ENCODE measurements around the gene GUCY2D.

Gene GUCY2D

DNA sequence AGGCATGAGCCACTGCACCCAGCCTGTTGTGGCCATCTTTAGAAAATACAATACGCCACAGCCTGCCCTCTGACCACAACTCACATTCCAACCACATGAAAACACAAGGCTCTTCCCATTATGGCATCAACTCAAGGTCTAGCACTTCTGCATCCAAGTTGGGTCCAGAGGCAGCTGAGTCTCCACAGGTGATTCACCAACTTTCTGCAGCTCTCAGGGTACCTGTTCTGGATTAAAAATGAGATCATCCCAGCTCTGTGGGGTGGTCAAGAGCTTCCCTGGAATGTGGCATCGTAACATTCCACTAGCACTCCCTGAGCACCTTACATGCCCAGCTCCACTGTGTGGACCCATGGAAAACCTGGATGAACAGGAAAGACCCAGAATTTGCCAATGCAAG, 9.9 kb upstream of the GUCY2D start:
- peak; percentile 50 for DNase-seq (ENCODE audit: low spot score)

DNA sequence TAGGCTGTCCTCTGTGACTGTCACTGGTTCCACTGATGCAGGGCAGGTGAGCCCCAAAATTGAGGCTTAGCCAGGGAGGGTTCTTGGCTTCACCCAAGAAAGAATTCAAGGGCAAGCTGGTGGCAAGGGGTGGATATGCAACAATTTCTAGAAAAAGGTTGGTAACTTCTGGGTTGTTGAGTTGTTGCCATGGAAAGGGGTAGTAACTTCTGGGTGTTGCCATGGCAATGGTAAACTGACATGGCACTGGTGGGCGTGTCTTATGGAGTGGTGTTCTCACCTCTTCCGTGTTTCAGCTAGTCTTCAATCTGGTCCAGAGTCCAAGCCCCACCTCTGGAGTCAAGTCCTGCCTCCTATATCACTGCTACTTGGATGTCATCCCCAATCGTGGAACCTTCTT, 9.5 kb upstream of the GUCY2D start:
- no peak for DNase-seq (ENCODE audit: low spot score)

DNA sequence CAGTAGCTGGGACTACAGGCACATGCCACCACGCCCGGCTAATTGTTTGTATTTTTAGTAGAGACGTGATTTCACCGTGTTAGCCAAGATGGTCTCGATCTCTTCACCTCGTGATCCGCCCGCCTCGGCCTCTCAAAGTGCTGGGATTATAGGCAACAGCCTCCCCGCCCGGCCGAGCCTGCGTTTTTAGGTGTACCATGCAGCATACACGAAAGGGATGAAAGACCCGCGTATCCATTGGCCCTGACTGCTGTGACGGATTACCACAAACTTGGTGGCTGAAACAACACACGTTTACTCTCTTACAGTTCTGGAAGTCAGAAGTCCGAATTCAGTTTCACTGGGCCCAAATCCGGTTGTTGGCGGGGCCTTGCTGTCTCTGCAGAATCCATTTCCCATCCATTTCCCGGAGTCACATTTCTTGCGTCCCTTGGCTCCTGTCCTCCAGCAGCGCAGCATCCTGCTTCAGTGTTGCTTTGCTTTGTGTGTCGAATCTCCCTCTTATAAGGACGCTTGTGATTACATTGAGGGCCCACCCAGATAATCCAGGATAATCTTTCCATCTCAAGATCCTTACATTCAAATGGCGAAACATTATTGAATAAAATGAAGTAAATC, 8.3 kb upstream of the GUCY2D start:
- DNase-seq (ENCODE audit: low spot score): no peak

DNA sequence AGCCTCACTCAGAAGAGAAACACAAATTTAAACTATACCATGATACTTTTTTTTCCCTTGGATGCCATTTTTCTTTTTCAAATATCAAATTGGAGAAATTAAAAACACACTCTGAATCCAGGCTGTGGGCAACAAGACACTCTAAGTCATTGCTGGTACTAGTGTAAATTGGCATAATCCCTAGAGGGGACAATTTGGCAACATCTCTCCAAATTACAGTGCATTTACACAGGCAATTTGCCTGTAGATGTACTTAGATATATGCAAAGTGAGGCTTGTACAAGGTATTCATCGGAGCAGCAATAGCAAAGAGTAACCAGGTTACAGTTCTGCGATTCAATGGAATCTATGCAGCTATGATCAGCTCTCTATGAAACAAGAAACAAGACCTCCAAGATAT, 6.7 kb upstream of the GUCY2D start:
- no peak for DNase-seq (ENCODE audit: low spot score)

DNA sequence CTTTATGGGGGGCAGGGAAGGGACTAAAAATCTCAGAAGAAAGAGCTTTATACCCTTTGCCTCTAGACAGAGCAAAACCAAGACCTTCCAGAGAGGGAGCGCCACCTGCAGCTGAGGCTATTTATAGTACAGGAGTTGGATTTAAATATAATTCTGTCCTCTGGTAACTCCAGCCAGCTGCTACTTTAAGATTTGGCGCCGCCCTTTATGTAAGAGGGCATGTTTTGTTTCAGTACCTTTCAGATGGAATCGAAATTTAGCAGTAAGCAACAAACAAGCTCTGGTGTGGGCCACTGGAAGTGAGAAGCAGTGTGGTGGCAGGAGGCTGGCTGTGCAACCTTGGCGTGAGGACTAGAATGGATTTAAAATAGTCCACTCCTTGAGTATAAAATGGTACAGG, 5.2 kb upstream of the GUCY2D start:
- no peak for DNase-seq (ENCODE audit: low spot score)

DNA sequence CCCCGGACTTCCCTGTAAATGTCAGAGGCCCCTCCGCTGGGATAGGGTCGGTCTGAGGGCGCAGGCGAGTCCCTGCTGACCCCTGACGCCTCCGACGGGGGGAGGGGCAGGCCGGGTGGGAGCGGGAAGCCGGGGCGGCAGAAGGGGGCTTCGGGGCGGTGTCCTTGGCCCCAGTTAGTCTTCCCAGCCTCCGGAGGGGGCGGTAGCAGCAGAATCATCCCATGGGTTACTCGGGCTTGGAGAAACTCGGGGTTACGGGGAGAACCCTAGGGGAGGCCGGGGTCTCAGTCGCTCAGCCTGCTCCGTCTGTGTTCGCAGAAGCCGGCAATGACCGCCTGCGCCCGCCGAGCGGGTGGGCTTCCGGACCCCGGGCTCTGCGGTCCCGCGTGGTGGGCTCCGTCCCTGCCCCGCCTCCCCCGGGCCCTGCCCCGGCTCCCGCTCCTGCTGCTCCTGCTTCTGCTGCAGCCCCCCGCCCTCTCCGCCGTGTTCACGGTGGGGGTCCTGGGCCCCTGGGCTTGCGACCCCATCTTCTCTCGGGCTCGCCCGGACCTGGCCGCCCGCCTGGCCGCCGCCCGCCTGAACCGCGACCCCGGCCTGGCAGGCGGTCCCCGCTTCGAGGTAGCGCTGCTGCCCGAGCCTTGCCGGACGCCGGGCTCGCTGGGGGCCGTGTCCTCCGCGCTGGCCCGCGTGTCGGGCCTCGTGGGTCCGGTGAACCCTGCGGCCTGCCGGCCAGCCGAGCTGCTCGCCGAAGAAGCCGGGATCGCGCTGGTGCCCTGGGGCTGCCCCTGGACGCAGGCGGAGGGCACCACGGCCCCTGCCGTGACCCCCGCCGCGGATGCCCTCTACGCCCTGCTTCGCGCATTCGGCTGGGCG, 542 bp downstream of the GUCY2D start:
- peak; percentile 56 for DNase-seq (ENCODE audit: low spot score)

DNA sequence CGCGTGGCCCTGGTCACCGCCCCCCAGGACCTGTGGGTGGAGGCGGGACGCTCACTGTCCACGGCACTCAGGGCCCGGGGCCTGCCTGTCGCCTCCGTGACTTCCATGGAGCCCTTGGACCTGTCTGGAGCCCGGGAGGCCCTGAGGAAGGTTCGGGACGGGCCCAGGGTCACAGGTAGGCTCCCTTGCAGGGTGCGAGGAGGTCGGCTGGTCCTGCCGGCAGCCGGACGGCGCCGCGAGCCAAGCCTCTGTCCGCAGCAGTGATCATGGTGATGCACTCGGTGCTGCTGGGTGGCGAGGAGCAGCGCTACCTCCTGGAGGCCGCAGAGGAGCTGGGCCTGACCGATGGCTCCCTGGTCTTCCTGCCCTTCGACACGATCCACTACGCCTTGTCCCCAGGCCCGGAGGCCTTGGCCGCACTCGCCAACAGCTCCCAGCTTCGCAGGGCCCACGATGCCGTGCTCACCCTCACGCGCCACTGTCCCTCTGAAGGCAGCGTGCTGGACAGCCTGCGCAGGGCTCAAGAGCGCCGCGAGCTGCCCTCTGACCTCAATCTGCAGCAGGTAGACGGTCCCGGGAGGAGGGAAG, 1.3 kb downstream of the GUCY2D start:
- no peak for DNase-seq (ENCODE audit: low spot score)

DNA sequence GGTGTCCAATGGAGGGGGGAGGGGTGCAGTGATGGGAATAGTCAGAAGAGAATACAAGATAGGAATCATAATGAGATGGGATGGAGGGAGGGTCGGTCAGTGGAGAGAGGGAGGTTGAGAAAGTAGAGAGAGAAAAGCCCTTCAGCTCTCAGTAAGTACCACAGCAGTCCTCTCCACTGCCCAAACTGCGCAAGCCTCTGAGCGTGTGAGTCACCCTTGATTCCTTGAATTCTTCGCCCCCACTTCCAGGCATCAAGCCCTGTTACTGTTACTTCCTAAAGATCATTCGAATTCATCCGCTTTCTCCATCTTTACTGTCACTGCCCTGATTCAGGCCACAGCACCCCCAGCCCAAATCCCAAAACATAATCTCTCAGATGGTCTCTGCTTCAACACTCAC, 2.5 kb downstream of the GUCY2D start:
- DNase-seq (ENCODE audit: low spot score): peak; percentile 69

DNA sequence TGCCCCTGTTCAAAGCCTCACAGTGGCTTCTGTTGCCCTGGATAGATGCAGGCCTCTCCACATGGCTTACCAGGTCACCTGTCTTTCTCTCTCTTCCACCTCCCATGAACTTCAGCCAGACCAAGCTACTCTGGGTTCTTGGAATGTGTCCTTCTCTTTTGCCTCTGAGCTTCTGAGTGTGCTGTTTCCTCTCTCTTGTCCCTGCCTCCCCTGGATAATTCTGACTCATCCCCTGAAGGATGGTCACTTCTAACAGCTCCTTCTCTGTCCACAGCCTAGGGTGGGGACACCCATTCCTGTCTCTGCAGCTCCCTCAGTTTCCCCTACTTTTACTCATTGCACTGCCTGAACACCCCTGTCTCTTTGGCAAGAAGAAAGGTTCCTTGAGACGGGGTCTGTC, 2.9 kb downstream of the GUCY2D start:
- DNase-seq (ENCODE audit: low spot score): peak; percentile 40

DNA sequence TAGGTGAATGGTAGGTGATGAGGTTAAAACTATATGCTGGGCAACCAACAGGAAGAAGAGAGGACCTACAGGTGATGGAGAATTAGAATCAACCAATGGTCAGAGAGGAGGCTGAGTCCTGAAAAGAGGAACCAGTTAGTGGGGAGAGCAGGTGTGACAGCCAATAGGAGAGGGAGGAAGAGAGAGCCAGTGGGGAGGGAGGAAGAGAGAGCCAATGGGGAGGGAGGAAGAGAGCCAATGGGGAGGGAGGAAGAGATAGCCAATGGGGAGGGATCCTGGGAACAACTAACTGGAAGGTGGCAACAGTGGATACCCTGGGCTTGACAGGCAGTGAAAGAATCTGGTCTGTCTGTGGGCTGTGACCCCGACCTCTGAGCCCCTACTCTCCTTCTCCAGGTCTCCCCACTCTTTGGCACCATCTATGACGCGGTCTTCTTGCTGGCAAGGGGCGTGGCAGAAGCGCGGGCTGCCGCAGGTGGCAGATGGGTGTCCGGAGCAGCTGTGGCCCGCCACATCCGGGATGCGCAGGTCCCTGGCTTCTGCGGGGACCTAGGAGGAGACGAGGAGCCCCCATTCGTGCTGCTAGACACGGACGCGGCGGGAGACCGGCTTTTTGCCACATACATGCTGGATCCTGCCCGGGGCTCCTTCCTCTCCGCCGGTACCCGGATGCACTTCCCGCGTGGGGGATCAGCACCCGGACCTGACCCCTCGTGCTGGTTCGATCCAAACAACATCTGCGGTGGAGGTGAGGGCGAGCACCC, 3.7 kb downstream of the GUCY2D start:
- no peak for DNase-seq (ENCODE audit: low spot score)

DNA sequence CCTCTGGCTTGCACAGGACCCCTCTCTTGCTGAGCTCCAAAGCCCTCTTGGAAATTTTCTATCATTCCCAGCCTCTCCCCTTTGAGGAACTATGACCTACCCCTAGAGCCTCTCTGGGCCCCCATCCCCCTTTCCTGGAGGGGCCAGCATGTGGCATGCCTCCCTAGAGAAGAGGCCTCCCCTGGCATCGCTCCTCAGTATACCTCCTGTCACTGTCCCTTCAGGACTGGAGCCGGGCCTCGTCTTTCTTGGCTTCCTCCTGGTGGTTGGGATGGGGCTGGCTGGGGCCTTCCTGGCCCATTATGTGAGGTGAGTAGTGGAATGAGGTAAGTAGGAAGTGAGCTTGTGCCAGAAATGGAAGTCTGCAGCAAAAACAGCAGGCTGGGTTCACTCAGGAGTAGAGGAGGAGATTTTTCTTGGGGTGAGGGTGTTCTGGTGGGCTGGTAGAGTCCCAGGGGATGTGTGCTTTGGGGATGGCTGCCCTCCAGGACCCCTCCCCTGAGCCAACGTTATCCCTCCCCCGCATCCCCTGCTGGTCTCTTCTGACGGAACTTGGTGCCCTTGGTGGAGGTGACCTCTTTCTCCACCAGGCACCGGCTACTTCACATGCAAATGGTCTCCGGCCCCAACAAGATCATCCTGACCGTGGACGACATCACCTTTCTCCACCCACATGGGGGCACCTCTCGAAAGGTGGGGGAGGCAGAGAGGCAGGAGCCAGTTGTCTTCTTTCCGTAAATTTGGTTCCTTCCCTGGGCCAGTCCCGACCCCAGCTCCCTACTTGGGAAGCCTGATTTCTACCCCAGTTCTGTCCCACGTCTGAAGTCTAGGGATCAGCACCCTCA, 4.6 kb downstream of the GUCY2D start:
- DNase-seq (ENCODE audit: low spot score): no peak

DNA sequence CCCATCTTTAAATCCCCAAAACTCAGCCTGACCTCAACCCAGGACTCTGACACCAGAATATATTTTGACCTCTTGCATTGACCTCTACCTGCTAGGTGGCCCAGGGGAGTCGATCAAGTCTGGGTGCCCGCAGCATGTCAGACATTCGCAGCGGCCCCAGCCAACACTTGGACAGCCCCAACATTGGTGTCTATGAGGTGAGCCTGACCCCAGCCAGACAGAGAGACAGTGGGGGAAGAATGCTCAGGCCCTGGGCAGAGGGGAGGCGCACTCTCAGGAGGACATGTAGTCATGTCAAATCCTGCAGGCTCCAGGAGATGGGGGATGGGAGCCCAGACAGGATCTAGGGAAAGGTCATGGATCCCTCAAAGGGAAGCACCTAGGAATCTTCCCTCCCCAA, 5.4 kb downstream of the GUCY2D start:
- DNase-seq (ENCODE audit: low spot score): no peak

DNA sequence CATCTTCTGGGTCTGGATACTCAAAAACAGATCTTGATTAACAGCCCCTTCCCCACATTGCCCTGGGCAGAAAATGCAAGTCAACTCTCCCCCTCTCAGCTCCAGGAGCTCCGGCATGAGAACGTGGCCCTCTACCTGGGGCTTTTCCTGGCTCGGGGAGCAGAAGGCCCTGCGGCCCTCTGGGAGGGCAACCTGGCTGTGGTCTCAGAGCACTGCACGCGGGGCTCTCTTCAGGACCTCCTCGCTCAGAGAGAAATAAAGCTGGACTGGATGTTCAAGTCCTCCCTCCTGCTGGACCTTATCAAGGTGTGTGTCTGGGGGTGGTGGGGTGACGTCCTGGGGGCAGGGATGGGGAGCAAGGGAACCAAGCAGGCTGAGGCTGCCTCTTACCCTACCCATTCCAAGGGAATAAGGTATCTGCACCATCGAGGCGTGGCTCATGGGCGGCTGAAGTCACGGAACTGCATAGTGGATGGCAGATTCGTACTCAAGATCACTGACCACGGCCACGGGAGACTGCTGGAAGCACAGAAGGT, 9.7 kb downstream of the GUCY2D start:
- DNase-seq (ENCODE audit: low spot score): no peak

DNA sequence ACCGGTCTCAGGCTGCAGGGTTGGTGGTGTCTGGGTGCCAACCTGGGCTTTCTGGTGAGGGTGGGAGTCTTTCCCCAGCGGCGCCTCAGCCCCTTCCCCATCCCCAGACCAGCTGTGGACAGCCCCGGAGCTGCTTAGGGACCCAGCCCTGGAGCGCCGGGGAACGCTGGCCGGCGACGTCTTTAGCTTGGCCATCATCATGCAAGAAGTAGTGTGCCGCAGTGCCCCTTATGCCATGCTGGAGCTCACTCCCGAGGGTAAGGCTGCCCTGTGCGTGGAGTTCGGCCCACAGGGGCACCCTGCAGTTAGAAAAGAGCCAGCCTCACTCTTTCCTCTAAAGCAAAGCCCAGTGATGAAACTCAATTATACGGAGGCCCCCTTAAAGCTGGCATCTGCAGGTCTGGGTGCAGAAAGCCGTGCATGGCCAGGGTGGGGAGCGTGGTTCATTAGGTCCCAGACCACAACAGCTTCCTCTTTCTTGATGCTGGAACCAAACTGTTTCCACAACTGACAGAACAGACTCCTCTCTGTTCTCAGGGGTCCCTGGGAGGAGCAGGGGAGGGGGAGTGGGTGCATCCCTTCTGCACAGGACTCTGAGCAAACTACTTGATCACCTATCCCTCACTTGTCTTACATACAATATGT, 10.7 kb downstream of the GUCY2D start:
- DNase-seq (ENCODE audit: low spot score): no peak

DNA sequence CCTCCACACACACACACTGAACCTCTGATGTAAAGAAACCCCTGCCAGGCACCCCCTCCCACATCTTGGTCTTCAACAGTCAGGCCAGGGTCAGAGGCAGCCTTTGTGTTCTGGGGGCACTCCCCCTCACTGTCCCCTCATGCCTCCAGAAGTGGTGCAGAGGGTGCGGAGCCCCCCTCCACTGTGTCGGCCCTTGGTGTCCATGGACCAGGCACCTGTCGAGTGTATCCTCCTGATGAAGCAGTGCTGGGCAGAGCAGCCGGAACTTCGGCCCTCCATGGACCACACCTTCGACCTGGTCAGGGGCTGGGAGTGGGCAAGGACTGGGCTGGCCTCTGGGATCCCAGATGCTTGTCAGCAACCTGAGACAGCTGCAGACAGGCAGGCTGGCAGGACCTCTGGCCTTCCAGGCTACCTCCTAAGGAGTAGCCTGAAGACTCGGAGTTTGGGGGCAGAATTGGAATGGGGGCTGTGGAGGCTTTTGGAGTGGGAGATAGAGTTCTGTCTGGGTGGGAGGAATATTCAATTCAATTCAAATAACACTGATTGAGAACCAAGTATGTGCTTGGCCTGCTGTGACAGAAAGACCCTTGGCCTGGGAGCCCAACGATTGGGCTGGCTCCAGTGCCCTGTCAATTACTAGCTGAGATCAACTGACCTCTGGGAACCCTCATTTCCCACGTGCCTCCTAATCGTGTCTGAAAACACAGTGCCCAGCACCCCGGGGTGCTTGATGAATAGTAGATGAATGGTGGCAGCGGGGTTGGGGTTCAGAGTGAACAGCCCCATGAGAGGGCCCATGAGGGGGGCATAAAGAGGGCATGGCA, 11.5 kb downstream of the GUCY2D start:
- no peak for DNase-seq (ENCODE audit: low spot score)

DNA sequence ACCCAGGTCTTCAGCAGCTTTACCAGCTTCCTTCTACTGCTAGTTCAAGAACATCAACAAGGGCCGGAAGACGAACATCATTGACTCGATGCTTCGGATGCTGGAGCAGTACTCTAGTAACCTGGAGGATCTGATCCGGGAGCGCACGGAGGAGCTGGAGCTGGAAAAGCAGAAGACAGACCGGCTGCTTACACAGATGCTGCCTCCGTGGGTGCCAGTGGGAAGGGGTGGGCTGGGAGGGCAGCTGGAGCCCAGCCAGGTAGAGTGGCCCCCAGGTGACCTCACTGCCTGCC, 12.1 kb downstream of the GUCY2D start:
- DNase-seq (ENCODE audit: low spot score): no peak

DNA sequence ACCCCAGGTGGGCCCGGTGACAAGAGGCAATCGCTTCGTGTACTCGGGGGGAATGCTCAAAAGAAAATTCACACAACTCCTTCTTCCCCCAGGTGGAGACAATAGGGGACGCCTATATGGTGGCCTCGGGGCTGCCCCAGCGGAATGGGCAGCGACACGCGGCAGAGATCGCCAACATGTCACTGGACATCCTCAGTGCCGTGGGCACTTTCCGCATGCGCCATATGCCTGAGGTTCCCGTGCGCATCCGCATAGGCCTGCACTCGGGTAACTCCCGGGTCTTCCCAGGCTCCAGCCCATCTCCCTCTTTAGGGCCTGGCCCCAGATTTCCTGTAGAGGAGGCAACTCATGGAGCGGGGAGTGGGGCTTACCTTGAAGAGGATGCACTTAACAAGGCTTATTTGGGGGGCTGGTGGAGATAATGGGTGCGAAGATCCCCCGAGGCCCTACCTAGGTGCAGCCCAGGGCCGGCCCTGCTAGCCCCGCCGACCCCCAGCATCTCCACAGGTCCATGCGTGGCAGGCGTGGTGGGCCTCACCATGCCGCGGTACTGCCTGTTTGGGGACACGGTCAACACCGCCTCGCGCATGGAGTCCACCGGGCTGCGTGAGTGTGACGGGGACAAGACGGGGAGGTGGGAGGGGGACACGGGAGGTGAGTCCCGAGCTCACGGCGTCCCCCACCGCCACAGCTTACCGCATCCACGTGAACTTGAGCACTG, 13.0 kb downstream of the GUCY2D start:
- DNase-seq (ENCODE audit: low spot score): no peak

DNA sequence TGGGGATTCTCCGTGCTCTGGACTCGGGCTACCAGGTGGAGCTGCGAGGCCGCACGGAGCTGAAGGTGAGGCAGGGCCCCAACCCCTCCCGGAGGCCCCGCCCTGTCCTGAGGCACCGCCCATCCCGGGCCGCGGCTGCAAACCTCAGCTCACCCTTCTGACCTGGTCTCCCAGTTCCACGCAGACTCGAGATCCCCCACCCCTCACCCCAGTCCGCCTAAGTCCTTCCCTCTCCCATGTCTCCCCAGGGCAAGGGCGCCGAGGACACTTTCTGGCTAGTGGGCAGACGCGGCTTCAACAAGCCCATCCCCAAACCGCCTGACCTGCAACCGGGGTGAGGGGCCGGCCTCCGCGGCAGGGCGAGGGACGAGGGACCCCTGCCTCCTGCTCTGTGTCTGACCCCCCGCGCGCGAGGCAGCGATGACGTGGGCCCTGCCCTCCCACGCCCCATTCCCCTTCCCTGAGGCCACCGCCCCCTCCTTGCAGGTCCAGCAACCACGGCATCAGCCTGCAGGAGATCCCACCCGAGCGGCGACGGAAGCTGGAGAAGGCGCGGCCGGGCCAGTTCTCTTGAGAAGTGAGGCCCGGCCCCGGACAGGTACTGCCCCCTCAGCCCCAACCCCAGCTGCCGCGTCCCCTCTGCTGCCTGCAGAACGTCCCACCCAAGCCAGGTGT, 13.7 kb downstream of the GUCY2D start:
- DNase-seq (ENCODE audit: low spot score): no peak
